ENCODE measurements around the gene RIOK1.
"Not testable (repeated sequence)": the region's sequence is repeated elsewhere in the genome, so short reads cannot be mapped to it uniquely, and the experiment has no call there.

Gene RIOK1

GRCh38 chr6:7389451-7390225 lies at the start of gene RIOK1, which contains the start of gene CAGE1:
RIOK1 (plus strand) TSS chr6:7389808; CDS start chr6:7390003, 195 bp downstream.
CAGE1 (minus strand) TSS chr6:7389742; CDS start chr6:7387173, 2,569 bp downstream.
- DNase-seq (ENCODE audit: low read depth, low spot score), result peak; percentile 74

GRCh38 chr6:7341271-7341670 lies 48.3 kb upstream of the RIOK1 start:
- no peak for DNase-seq (ENCODE audit: low read depth, low spot score)

- no peak for DNase-seq (ENCODE audit: low read depth, low spot score)
Measured at GRCh38 chr6:7341989-7342742, 47.4 kb upstream of the RIOK1 start.

- no peak for DNase-seq (ENCODE audit: low read depth, low spot score)
Measured at GRCh38 chr6:7343546-7344475, 45.8 kb upstream of the RIOK1 start.

- not testable (repeated sequence) for DNase-seq (ENCODE audit: low read depth, low spot score)
Measured at GRCh38 chr6:7344773-7345450, 44.7 kb upstream of the RIOK1 start.

- peak; percentile 20 for DNase-seq (ENCODE audit: low read depth, low spot score)
Measured at GRCh38 chr6:7347551-7347997, 42.0 kb upstream of the RIOK1 start.

- not testable (repeated sequence) for DNase-seq (ENCODE audit: low read depth, low spot score)
Measured at GRCh38 chr6:7350591-7350990, 39.0 kb upstream of the RIOK1 start.

GRCh38 chr6:7351916-7352315 lies 37.7 kb upstream of the RIOK1 start:
- not testable (repeated sequence) for DNase-seq (ENCODE audit: low read depth, low spot score)

GRCh38 chr6:7367408-7367807 lies 22.2 kb upstream of the RIOK1 start:
- no peak for DNase-seq (ENCODE audit: low read depth, low spot score)

GRCh38 chr6:7373739-7374138 lies 15.9 kb upstream of the RIOK1 start:
- DNase-seq (ENCODE audit: low read depth, low spot score), result no peak

GRCh38 chr6:7377961-7378360 lies 11.6 kb upstream of the RIOK1 start:
- DNase-seq (ENCODE audit: low read depth, low spot score), result no peak

GRCh38 chr6:7378740-7379139 lies 10.9 kb upstream of the RIOK1 start:
- no peak for DNase-seq (ENCODE audit: low read depth, low spot score)

GRCh38 chr6:7381092-7381491 lies 8.5 kb upstream of the RIOK1 start:
- no peak for DNase-seq (ENCODE audit: low read depth, low spot score)

- DNase-seq (ENCODE audit: low read depth, low spot score), result no peak
Measured at GRCh38 chr6:7389162-7389450, 502 bp upstream of the RIOK1 start.

- DNase-seq (ENCODE audit: low read depth, low spot score), result peak; percentile 37
Measured at GRCh38 chr6:7390226-7390878, 744 bp downstream of the RIOK1 start.

- no peak for DNase-seq (ENCODE audit: low read depth, low spot score)
Measured at GRCh38 chr6:7391151-7391550, 1.5 kb downstream of the RIOK1 start.

GRCh38 chr6:7392402-7392801 lies 2.8 kb downstream of the RIOK1 start:
- no peak for DNase-seq (ENCODE audit: low read depth, low spot score)

GRCh38 chr6:7401075-7401474 lies 11.5 kb downstream of the RIOK1 start:
- DNase-seq (ENCODE audit: low read depth, low spot score), result no peak

- DNase-seq (ENCODE audit: low read depth, low spot score), result no peak
Measured at GRCh38 chr6:7402716-7403115, 13.1 kb downstream of the RIOK1 start.

GRCh38 chr6:7404546-7404945 lies 14.9 kb downstream of the RIOK1 start:
- DNase-seq (ENCODE audit: low read depth, low spot score), result no peak

- no peak for DNase-seq (ENCODE audit: low read depth, low spot score)
Measured at GRCh38 chr6:7406743-7407142, 17.1 kb downstream of the RIOK1 start.
